ENCODE measurements around the gene GALNT16. TPM values are rescaled to one million over a fixed set of nuclear protein-coding genes. Genes with fewer than 3 reads are reported as not detected.

The GALNT16 gene
- total RNA-seq (ENCODE audit: low replicate concordance) = 0.98 and 11.7 TPM in 2 replicates

DNA sequence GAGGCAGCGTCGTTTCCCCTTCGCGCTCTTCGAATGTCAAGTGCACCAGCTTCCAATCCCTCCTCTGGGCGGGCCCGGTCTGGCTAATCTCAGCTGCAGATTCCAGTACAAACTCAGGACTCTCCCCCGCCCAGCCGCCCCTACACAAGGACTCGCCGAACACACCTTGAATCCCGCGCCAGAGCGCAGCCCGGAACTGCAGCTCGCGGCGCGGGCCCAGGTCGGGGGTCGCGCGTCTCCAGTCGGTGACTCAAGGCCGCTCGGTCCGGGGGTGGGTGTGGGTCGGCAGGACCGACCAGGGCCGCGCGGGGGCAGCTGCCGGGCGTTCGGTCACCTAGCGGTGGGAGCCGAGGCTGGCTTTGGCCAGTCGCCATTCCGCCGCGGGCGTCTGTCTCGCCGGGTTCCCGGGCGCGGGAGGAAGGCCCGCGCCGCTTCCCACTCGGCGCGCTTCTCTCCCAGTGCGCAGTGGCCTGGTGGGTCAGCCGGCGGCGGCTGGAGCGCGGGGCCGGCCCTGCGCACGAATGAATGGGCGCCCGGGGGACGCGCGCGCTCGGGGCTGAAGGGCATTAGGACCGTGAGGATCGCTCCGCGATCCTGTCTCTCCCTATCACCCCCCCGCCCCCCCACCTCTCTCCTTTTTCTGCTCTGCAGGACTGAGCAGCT, at the start of gene GALNT16:
Gene GALNT16 (plus strand): TSS at position 632 of the 663 bp plus-strand sequence. CDS start 133 bp downstream, outside the sequence.

DNA sequence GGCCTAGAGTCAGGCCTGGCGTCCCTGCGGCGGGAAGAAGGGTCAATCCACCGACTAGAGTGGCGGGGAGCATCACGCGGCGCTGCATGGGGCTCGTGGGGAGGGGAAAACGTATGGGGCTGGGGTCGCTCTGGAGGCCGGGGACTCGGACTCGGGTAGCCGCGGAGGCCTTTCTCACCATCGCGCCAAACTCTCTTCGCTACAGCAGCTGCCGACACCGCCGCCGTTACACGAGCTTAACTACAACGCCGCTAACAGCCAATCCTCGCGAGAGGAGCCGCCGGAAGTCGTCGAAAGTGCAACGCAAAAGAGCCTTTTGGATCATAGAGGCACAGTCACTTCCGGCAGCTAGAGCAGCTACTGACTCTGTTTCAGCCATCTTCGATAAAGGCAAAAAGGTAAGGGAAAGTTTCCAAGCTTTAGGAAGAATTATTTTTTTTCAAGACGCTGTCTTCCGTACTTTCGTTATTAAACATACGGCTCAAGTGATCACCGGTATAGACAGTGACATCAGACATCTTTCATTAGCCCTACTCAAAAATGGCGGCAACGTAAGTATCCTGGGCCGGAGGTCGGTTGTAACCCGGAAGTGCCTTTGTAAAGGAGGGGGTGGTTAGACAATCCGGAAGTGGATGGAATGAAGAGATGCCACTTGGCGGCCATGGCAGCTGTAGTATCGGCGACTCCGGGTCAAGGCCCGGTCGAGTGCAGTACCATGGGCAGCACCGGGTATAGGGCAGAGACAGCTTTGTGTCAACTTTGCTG, 138.3 kb downstream of the GALNT16 start, which contains the start of the genes ERH and SLC39A9:
Gene ERH (minus strand): TSS at position 247 of the 765 bp plus-strand sequence. CDS start 66 bp downstream, at position 181.
Gene SLC39A9 (plus strand): TSS at position 640 of the 765 bp plus-strand sequence. CDS start 678 bp downstream, outside the sequence.

Other genes with a start within 250 kb of the GALNT16 start
- gene DCAF5, start 107.0 kb upstream of the GALNT16 start, total RNA-seq (ENCODE audit: low replicate concordance) = 10.3 and 16.7 TPM in 2 replicates
- 11.3 and 12.9 TPM in 2 replicates for gene EXD2, start 68.7 kb upstream of the GALNT16 start, total RNA-seq (ENCODE audit: low replicate concordance)
- 295 and 612 TPM in 2 replicates for gene ERH, start 138.1 kb downstream of the GALNT16 start, total RNA-seq (ENCODE audit: low replicate concordance)
- 105 and 109 TPM in 2 replicates for gene SLC39A9, start 138.5 kb downstream of the GALNT16 start, total RNA-seq (ENCODE audit: low replicate concordance)
- gene PLEKHD1, start 224.6 kb downstream of the GALNT16 start, total RNA-seq (ENCODE audit: low replicate concordance) = not detected in 2 replicates

Data from smooth muscle cell of the coronary artery (primary cell).